GM21390 (cell line): Measurements from ENCODE around the gene PHF23.

ENCODE experiments used
- ATAC-seq: cut with Tn5 transposase; IDR thresholded peaks from one replicate; pipeline ENCODE4 v1.9.1; 2021; ENCODE audit not compliant: unreplicated experiment

PHF23 gene

GRCh38 chr17:7207120-7208001 lies 31.9 kb downstream of the PHF23 start:
- no peak for ATAC-seq

- ATAC-seq: no peak
Measured at GRCh38 chr17:7205561-7205960, 33.7 kb downstream of the PHF23 start.

DNA sequence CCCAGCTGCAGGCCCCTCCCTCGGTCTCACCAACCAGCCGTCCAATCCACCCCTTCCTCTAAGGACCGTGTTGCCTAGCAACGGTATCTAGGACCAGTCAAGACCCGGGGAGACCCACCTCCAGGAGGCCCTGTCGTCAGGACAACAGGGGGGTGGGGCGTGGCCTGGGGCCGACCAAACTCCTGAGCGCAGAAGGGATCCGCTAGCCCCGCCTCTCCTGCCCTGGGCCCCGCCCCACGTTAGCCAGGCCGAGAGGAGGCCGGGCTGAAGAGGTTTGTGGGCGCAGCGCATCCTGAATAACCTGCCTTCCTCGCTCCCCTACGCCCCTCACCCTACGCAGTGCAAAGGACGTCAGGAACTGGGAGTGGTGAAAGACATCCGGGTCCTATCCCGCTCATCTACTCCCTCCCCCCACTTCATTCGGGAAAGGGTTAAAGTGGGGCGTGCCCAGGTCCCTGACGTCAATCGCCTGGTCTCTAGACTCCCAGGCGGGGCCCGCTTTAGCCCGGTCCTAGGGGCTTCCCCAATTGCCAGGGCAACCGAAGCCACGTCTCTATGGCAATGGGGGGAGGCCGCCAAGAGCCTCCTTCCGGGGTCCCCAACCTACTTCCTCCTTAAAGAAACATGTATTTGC lies 34.3 kb downstream of the PHF23 start:
- peak; percentile 78 for ATAC-seq

DNA sequence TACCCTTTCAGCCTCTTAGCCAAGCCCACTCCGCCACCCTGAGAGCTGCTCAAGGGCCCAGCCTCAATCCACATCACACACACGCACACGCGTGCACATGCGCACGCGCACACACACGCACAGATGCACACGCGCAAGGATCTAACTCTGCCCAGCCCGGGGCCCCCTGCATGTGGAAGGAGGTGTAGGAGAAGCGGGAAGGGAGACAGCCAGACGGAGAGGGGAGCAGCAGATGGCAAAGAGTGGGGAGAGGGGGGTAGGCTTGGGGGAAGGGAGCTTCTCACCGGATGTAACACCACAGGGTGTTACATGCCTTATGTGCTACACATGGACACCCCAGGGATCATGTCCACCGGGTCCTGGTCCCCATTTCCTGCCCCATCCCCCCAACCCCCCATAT lies 34.9 kb downstream of the PHF23 start:
- ATAC-seq: no peak

DNA sequence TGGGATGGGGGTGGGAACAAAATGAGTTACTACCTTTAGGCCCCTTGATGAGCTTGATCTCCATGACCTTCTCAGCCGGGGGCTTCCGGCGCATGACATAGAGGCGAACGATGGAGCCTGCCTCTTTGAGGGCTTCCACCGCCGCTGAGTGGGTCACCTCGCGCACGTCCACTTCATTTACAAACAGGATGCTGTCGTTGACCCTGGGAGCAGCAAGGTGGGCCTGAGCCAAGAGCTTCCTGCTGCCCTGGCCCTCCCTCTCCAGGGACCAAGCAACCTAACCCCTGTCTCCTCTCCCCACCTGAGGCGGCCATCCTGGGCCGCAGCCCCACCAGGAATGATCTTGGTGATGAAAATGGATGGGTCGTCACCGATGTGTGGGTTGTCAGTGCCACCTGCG lies 35.9 kb downstream of the PHF23 start:
- ATAC-seq: no peak

- no peak for ATAC-seq
Measured at GRCh38 chr17:7196651-7197401, 42.4 kb downstream of the PHF23 start.

DNA sequence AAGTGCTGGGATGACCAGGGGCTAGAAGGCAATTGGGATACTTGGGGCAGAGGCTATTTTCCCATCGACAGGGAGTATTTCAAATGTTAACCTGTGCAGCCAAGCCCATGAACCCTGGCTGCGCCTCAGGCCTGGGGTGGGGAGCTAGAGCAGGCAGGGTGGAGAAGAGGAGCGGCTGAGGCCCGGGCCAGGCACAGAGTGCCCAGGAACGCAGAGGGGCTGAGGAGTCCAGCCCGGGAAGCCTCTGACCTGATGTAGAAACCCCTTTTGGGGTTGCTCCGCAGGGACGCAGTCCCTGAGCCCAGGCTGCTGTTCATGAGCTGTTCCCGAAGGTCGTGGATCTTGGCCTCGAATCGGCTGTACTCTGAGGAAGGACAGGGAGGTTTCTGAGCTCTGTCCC lies 43.3 kb downstream of the PHF23 start:
- ATAC-seq: no peak

- no peak for ATAC-seq
Measured at GRCh38 chr17:7192271-7192937, 46.9 kb downstream of the PHF23 start.

- ATAC-seq: no peak
Measured at GRCh38 chr17:7191571-7192270, 47.5 kb downstream of the PHF23 start.

- no peak for ATAC-seq
Measured at GRCh38 chr17:7191069-7191468, 48.2 kb downstream of the PHF23 start.

GRCh38 chr17:7190276-7190917 lies 48.9 kb downstream of the PHF23 start:
- no peak for ATAC-seq

DNA sequence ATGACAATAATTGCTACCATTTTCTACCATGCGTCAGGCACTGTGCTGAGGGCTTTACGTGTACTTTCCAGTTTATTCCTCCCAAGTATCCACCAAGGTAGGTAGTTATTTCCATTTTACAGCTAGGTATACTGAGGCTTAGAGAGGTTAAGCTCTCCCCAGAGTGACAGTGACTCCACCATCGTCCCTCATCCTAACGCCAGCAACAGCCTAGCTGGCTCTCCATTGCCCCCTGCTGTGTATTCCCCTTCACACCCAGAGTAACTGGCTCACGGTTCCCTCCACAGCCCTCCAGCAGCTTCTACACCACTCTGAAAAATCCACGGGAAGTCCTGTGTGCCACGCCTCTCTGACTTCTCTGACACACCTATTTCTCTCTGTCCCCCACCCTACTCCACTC lies 53.0 kb downstream of the PHF23 start:
- ATAC-seq: no peak
